NB4 (cell line): ENCODE results near the gene LRRC2.

Experiments used
- POLR2A ChIP-seq: IDR thresholded peaks from 2 replicates; pipeline ENCODE4 v1.6.1; 2011; ENCODE audit warnings: mild to moderate bottlenecking; ENCODE audit not compliant: insufficient read length; ENCODE audit errors: extremely low read depth
- TF ChIP-seq, protein P1 (sequence below): IDR thresholded peaks from one replicate; pipeline ENCODE4 v1.5.1; 2012; ENCODE audit warnings: low read depth, low read length
- TF ChIP-seq, protein P2 (sequence below): IDR thresholded peaks from 2 replicates; pipeline ENCODE4 v1.6.1; 2011; ENCODE audit warnings: low read depth, low read length

DNA sequence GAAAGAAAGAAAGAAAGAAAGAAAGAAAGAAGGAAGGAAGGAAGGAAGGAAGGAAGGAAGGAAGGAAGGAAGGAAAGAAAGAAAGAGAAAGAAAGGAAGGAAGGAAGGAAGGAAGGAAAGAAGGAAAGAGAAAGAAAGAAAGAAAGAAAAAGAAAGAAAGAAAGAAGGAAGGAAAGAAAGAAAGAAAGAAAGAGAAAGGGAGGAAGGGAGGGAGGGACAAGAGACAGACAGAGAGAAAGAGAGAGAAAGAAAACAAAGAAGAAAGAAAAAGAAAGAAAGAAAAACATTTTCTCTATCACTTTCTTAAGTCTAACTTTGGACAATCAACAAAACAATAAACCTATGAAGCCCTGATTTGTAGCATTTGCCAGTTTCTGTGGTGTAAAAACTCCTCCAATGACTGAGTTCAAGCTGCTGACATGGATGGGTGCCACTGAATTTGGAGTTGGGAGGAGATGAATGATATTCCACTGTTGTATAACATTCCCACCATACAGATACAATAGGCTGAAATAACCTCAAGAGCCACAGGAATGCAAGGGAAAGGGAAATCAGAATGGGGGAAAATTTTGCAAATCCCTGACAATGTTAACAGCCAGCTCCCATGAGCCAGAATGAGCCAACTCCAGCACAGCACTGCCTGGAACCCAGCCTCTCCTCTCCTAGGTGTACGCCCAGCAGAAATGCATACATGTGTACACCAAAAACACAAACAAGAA lies 83.3 kb downstream of the LRRC2 start:
- TF ChIP-seq, protein P1, sequence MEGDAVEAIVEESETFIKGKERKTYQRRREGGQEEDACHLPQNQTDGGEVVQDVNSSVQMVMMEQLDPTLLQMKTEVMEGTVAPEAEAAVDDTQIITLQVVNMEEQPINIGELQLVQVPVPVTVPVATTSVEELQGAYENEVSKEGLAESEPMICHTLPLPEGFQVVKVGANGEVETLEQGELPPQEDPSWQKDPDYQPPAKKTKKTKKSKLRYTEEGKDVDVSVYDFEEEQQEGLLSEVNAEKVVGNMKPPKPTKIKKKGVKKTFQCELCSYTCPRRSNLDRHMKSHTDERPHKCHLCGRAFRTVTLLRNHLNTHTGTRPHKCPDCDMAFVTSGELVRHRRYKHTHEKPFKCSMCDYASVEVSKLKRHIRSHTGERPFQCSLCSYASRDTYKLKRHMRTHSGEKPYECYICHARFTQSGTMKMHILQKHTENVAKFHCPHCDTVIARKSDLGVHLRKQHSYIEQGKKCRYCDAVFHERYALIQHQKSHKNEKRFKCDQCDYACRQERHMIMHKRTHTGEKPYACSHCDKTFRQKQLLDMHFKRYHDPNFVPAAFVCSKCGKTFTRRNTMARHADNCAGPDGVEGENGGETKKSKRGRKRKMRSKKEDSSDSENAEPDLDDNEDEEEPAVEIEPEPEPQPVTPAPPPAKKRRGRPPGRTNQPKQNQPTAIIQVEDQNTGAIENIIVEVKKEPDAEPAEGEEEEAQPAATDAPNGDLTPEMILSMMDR, result no peak
- no peak for TF ChIP-seq POLR2A
- TF ChIP-seq, protein P2, sequence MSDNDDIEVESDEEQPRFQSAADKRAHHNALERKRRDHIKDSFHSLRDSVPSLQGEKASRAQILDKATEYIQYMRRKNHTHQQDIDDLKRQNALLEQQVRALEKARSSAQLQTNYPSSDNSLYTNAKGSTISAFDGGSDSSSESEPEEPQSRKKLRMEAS, result no peak
